IMR-90 (cell line): ENCODE measurements around the gene CNTLN.

ENCODE experiments used
- BHLHE40 ChIP-seq: fragments of 150-350 bp; IDR thresholded peaks from 2 replicates; pipeline ENCODE4 v1.6.1; 2016; ENCODE audit warnings: mild to moderate bottlenecking, low read depth, low read length
- CEBPB ChIP-seq: IDR thresholded peaks from 2 replicates; pipeline ENCODE4 v1.6.1; 2012; ENCODE audit warnings: low read depth, low read length, improper control_type of control experiment
- FOS ChIP-seq: fragments of 150-350 bp; IDR thresholded peaks from 2 replicates; pipeline ENCODE4 v1.6.1; 2016; ENCODE audit warnings: low read depth, low read length
- MAZ ChIP-seq: IDR thresholded peaks from 2 replicates; pipeline ENCODE4 v1.6.1; 2012; ENCODE audit warnings: low read depth, mild to moderate bottlenecking, low read length, improper control_type of control experiment, moderate library complexity, borderline replicate concordance
- POLR2A ChIP-seq: IDR thresholded peaks from 2 replicates; pipeline ENCODE4 v1.6.1; 2012; ENCODE audit warnings: mild to moderate bottlenecking, low read depth, low read length
- RAD21 ChIP-seq: IDR thresholded peaks from 2 replicates; pipeline ENCODE4 v1.6.1; 2012; ENCODE audit warnings: low read length, improper control_type of control experiment
- TF ChIP-seq, protein P1 (sequence below): conservative IDR thresholded peaks from 2 replicates; pipeline ENCODE4 v1.5.1; 2012; ENCODE audit warnings: mild to moderate bottlenecking, low read depth, low read length, improper control_type of control experiment

DNA sequence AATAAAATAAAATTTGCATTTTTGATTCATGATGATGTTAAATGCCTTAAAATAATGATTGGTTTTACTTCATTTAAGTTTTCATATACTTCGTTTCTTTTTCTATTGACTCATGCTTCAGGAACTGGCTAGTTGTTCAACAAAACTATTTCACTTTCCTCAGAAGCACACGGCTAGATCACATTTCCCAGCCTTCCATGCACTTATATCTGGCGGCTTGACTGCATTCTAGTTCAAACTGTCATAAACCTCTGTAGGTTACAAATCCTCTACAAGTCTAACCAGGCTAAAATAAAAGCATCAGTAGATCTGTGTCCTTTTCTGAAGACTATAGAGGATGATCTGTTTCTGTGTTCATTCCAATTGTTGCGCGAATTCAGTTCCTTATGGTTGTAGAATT lies 46.3 kb upstream of the CNTLN start:
- TF ChIP-seq POLR2A, result no peak
- TF ChIP-seq MAZ, result no peak
- TF ChIP-seq, protein P1, sequence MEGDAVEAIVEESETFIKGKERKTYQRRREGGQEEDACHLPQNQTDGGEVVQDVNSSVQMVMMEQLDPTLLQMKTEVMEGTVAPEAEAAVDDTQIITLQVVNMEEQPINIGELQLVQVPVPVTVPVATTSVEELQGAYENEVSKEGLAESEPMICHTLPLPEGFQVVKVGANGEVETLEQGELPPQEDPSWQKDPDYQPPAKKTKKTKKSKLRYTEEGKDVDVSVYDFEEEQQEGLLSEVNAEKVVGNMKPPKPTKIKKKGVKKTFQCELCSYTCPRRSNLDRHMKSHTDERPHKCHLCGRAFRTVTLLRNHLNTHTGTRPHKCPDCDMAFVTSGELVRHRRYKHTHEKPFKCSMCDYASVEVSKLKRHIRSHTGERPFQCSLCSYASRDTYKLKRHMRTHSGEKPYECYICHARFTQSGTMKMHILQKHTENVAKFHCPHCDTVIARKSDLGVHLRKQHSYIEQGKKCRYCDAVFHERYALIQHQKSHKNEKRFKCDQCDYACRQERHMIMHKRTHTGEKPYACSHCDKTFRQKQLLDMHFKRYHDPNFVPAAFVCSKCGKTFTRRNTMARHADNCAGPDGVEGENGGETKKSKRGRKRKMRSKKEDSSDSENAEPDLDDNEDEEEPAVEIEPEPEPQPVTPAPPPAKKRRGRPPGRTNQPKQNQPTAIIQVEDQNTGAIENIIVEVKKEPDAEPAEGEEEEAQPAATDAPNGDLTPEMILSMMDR, result no peak
- no peak for TF ChIP-seq CEBPB
- TF ChIP-seq RAD21, result no peak
- TF ChIP-seq FOS, result no peak
- TF ChIP-seq BHLHE40, result no peak
